GM12872 (cell line): ENCODE data around the gene ACP3.

ENCODE experiments used
- CTCF ChIP-seq: IDR thresholded peaks from 3 replicates; pipeline ENCODE4 v1.5.1; 2011; ENCODE audit warnings: low read depth, mild to moderate bottlenecking, low read length, moderate library complexity; ENCODE audit not compliant: insufficient read depth

The ACP3 gene

GRCh38 chr3:132354916-132355702 lies 37.9 kb downstream of the ACP3 start:
- TF ChIP-seq CTCF = no peak

GRCh38 chr3:132356568-132356967 lies 39.4 kb downstream of the ACP3 start:
- no peak for TF ChIP-seq CTCF

- TF ChIP-seq CTCF = no peak
Measured at GRCh38 chr3:132360717-132361116, 43.5 kb downstream of the ACP3 start.

GRCh38 chr3:132362329-132362728 lies 45.1 kb downstream of the ACP3 start:
- TF ChIP-seq CTCF = no peak

- TF ChIP-seq CTCF = no peak
Measured at GRCh38 chr3:132368515-132368914, 51.3 kb downstream of the ACP3 start.

GRCh38 chr3:132368962-132369361 lies 51.8 kb downstream of the ACP3 start:
- no peak for TF ChIP-seq CTCF

- no peak for TF ChIP-seq CTCF
Measured at GRCh38 chr3:132378048-132378762, 61.0 kb downstream of the ACP3 start.
